WTC11 (cell line): Measurements from ENCODE around the gene GNL2.

ENCODE experiments used
- CTCF ChIP-seq: fragments of 200-600 bp; IDR thresholded peaks from 2 replicates; pipeline ENCODE4 v1.8.0; 2022; ENCODE audit warnings: antibody characterized with exemption
- ERG ChIP-seq: fragments of 250-450 bp; sonication (Bioruptor Pico); IDR thresholded peaks from 2 replicates; pipeline ENCODE4 v1.8.0; 2021; ENCODE audit warnings: mild to moderate bottlenecking
- FOXJ3 ChIP-seq: sonication (generic); formaldehyde crosslinking; IDR thresholded peaks from 2 replicates; pipeline ENCODE4 v1.9.0; 2021; ENCODE audit warnings: missing genetic modification reagents, mild to moderate bottlenecking, borderline replicate concordance
- GTF2I ChIP-seq: fragments of 250-450 bp; sonication (Bioruptor Pico); conservative IDR thresholded peaks from 2 replicates; pipeline ENCODE4 v1.4.0; 2021; ENCODE audit warnings: mild to moderate bottlenecking
- HMGXB4 ChIP-seq: sonication (generic); formaldehyde crosslinking; IDR thresholded peaks from 2 replicates; pipeline ENCODE4 v1.8.1; 2023; ENCODE audit warnings: mild to moderate bottlenecking, moderate library complexity, missing genetic modification reagents
- JUN ChIP-seq: sonication (generic); formaldehyde crosslinking; IDR thresholded peaks from 2 replicates; pipeline ENCODE4 v1.8.0; 2023; ENCODE audit warnings: mild to moderate bottlenecking, missing genetic modification reagents
- MYBL2 ChIP-seq: sonication (generic); formaldehyde crosslinking; IDR thresholded peaks from 2 replicates; pipeline ENCODE4 v1.8.1; 2023; ENCODE audit warnings: mild to moderate bottlenecking, moderate library complexity, missing genetic modification reagents
- NFE2L1 ChIP-seq: sonication (generic); formaldehyde crosslinking; IDR thresholded peaks from 2 replicates; pipeline ENCODE4 v1.8.1; 2023; ENCODE audit warnings: missing genetic modification reagents
- NR3C1 ChIP-seq: sonication (generic); formaldehyde crosslinking; conservative IDR thresholded peaks from 2 replicates; pipeline ENCODE4 v1.8.1; 2023; ENCODE audit warnings: low read depth, mild to moderate bottlenecking, missing genetic modification reagents
- SP1 ChIP-seq: sonication (generic); formaldehyde crosslinking; conservative IDR thresholded peaks from 2 replicates; pipeline ENCODE4 v1.8.1; 2022; ENCODE audit warnings: missing genetic modification reagents
- ZBTB21 ChIP-seq: sonication (generic); formaldehyde crosslinking; IDR thresholded peaks from 2 replicates; pipeline ENCODE4 v1.8.1; 2023; ENCODE audit warnings: mild to moderate bottlenecking, missing genetic modification reagents, borderline replicate concordance
- TF ChIP-seq, protein P1 (sequence below): sonication (generic); formaldehyde crosslinking; IDR thresholded peaks from 2 replicates; pipeline ENCODE4 v1.8.1; 2022; ENCODE audit warnings: low read depth, missing genetic modification reagents, borderline replicate concordance
- TF ChIP-seq, protein P2 (sequence below): sonication (generic); formaldehyde crosslinking; IDR thresholded peaks from 2 replicates; pipeline ENCODE4 v1.8.0; 2022; ENCODE audit warnings: mild to moderate bottlenecking, missing genetic modification reagents

DNA sequence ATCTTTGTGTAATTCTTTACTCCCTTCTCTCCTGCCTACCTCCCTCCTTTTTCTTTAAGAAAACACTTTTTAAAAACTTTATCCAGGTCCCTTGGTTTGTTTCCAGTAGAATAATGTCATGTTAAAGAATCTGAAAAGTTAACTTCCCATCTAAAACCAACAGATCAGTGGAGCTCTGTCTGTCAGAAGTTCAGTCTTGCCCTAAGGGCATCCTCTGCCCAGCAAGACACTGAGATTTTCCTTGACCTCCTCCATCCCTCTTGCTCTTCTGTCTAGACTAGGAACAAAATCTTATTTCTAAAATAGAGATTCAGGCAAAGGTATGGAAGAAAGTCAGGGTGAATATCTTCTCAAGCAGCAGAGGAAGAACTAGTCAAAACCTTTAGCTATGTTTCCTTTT lies 5.7 kb upstream of the GNL2 start:
- TF ChIP-seq CTCF (no peak), HMGXB4 (no peak), ZBTB21 (no peak), MYBL2 (no peak), ERG (CRISPR knock-in tag) (no peak), NFE2L1 (CRISPR knock-in tag) (no peak), SP1 (no peak), NR3C1 (no peak), FOXJ3 (no peak), GTF2I (CRISPR knock-in tag) (no peak), JUN (no peak)
- TF ChIP-seq, protein P1, sequence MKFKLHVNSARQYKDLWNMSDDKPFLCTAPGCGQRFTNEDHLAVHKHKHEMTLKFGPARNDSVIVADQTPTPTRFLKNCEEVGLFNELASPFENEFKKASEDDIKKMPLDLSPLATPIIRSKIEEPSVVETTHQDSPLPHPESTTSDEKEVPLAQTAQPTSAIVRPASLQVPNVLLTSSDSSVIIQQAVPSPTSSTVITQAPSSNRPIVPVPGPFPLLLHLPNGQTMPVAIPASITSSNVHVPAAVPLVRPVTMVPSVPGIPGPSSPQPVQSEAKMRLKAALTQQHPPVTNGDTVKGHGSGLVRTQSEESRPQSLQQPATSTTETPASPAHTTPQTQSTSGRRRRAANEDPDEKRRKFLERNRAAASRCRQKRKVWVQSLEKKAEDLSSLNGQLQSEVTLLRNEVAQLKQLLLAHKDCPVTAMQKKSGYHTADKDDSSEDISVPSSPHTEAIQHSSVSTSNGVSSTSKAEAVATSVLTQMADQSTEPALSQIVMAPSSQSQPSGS (CRISPR knock-in tag), result no peak
- TF ChIP-seq, protein P2, sequence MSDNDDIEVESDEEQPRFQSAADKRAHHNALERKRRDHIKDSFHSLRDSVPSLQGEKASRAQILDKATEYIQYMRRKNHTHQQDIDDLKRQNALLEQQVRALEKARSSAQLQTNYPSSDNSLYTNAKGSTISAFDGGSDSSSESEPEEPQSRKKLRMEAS (CRISPR knock-in tag), result no peak
